Measurements from ENCODE around the gene C1orf159.
"Not testable (repeated sequence)": the region's sequence is repeated elsewhere in the genome, so short reads cannot be mapped to it uniquely, and the experiment has no call there.

Gene C1orf159

GRCh38 chr1:1067284-1067859 lies 48.5 kb downstream of the C1orf159 start:
- DNase-seq (ENCODE audit: low read depth), result no peak

- no peak for DNase-seq (ENCODE audit: low read depth)
These were observed 49.2 kb downstream of the C1orf159 start for GRCh38 chr1:1066403-1067283.

GRCh38 chr1:1065940-1066304 lies 50.0 kb downstream of the C1orf159 start:
- not testable (repeated sequence) for DNase-seq (ENCODE audit: low read depth)

- no peak for DNase-seq (ENCODE audit: low read depth)
These were observed 50.5 kb downstream of the C1orf159 start for GRCh38 chr1:1065265-1065939.

GRCh38 chr1:1063945-1064831 lies 51.7 kb downstream of the C1orf159 start:
- no peak for DNase-seq (ENCODE audit: low read depth)

GRCh38 chr1:1063261-1063944 lies 52.5 kb downstream of the C1orf159 start:
- DNase-seq (ENCODE audit: low read depth), result no peak

GRCh38 chr1:1062348-1063163 lies 53.3 kb downstream of the C1orf159 start:
- DNase-seq (ENCODE audit: low read depth), result no peak

- no peak for DNase-seq (ENCODE audit: low read depth)
These were observed 54.1 kb downstream of the C1orf159 start for GRCh38 chr1:1061682-1062345.

GRCh38 chr1:1060281-1061000 lies 55.4 kb downstream of the C1orf159 start:
- DNase-seq (ENCODE audit: low read depth), result no peak

GRCh38 chr1:1059494-1060280 lies 56.2 kb downstream of the C1orf159 start:
- DNase-seq (ENCODE audit: low read depth), result peak; percentile 47

GRCh38 chr1:1058921-1059493 lies 56.9 kb downstream of the C1orf159 start:
- no peak for DNase-seq (ENCODE audit: low read depth)

GRCh38 chr1:1058088-1058905 lies 57.6 kb downstream of the C1orf159 start:
- DNase-seq (ENCODE audit: low read depth), result no peak

GRCh38 chr1:1057769-1058087 lies 58.2 kb downstream of the C1orf159 start:
- not testable (repeated sequence) for DNase-seq (ENCODE audit: low read depth)

- DNase-seq (ENCODE audit: low read depth), result no peak
These were observed 59.8 kb downstream of the C1orf159 start for GRCh38 chr1:1055841-1056736.

GRCh38 chr1:1054971-1055370 lies 60.9 kb downstream of the C1orf159 start:
- no peak for DNase-seq (ENCODE audit: low read depth)

- no peak for DNase-seq (ENCODE audit: low read depth)
These were observed 61.7 kb downstream of the C1orf159 start for GRCh38 chr1:1054099-1054700.

Measured in GM04504 (cell line).